Measurements from ENCODE around the gene PTGS1.

DNA sequence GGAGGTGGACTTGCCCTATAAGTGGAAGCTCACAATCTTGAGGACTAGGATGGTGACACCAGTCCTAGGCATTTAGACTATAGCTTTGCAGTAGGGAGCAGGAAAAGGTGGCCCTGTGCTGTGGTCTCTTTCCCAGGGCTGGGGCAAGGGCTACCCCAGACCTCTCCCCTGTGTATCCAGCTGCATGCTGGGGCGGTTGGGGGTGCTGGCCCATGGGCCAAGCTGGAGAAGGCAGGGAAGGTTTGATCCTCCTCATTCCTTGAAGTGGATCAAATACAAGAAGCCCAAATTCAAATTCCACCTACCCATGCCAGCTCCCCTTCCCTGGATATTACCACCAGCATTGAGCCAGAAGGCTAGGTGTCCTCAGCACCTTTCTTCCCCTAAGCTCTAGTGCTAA, 2.2 kb upstream of the PTGS1 start:
- TF ChIP-seq, protein P1, sequence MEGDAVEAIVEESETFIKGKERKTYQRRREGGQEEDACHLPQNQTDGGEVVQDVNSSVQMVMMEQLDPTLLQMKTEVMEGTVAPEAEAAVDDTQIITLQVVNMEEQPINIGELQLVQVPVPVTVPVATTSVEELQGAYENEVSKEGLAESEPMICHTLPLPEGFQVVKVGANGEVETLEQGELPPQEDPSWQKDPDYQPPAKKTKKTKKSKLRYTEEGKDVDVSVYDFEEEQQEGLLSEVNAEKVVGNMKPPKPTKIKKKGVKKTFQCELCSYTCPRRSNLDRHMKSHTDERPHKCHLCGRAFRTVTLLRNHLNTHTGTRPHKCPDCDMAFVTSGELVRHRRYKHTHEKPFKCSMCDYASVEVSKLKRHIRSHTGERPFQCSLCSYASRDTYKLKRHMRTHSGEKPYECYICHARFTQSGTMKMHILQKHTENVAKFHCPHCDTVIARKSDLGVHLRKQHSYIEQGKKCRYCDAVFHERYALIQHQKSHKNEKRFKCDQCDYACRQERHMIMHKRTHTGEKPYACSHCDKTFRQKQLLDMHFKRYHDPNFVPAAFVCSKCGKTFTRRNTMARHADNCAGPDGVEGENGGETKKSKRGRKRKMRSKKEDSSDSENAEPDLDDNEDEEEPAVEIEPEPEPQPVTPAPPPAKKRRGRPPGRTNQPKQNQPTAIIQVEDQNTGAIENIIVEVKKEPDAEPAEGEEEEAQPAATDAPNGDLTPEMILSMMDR (conservative IDR thresholded peaks at IDR 0.05; ENCODE audit: low read length): no peak
- TF ChIP-seq EZH2phosphoT487 (IDR thresholded peaks at IDR 0.05; ENCODE audit: borderline replicate concordance): no peak

Data from Loucy (cell line).